Muscle of back (tissue), 11 donors: ENCODE measurements around the gene INSC. TPM values are rescaled to one million over a fixed set of nuclear protein-coding genes. Genes with fewer than 3 reads are reported as not detected.
A peak's percentile ranks its signal among the peaks of the same experiment; 100 is the strongest.

ENCODE experiments used
- DNase-seq, 3 donors: peaks; one replicate each; pipeline versions ENCODE4 v3.0.0 to v3.0.0-alpha.2; 2013
- polyA plus RNA-seq, 10 donors: library from polyadenylated mRNA; unstranded; fragments of 120-200 nt; gene quantifications; one replicate each; pipeline ENCODE4 v1.2.1, GENCODE V29; 2013; ENCODE audit not compliant: insufficient read length in 10 of 10

The INSC gene
- polyA plus RNA-seq, 10 donors: 0.88 to 3.1 (median 1.5) TPM

- DNase-seq: no peak
Observed at GRCh38 chr11:15216678-15217077, 102.0 kb downstream of the INSC start.

GRCh38 chr11:15217416-15217815 lies 102.7 kb downstream of the INSC start:
- no peak for DNase-seq

DNA sequence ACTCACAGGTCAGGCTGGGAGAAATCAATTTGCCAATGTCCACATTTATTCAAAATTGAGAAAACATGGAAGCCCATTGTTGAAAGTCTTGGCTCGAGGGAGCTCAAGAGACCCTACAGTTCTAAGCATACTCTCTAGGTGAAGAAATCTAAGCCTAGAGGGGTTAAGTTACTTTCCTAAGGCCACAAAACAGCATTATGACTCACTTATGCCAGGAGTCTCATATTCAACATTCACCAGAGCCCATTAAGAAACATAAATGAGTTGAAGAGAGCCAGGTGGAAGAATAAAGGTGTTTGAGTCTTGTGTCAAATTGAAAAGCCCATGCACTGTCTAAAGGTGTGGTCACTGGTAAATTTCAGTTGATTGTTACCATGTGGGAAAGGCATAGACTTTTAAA lies 108.1 kb downstream of the INSC start:
- DNase-seq: no peak

DNA sequence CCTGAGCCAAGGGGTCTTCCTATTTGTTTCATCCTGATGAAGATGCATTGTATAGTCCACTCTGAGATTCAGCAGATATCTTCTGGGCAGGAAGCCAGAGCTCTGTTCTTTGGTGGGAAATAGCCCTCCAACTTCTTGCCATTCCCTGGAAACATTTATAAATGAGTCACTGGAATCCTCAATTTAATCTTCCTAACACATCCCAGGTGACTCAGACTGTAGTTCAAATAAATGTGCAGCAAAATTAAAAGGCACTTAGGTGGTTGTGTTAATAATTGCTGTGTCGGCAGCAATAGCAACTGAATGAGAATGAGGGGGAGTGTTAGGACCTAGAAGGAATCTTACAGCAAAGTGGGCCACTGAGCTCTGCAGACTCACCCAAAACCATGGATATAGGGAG lies 108.6 kb downstream of the INSC start:
- DNase-seq: no peak

GRCh38 chr11:15224466-15224865 lies 109.7 kb downstream of the INSC start:
- no peak for DNase-seq

- no peak for DNase-seq
Observed at GRCh38 chr11:15227011-15227410, 112.3 kb downstream of the INSC start.

- DNase-seq: no peak
Observed at GRCh38 chr11:15228331-15228849, 113.7 kb downstream of the INSC start.

DNA sequence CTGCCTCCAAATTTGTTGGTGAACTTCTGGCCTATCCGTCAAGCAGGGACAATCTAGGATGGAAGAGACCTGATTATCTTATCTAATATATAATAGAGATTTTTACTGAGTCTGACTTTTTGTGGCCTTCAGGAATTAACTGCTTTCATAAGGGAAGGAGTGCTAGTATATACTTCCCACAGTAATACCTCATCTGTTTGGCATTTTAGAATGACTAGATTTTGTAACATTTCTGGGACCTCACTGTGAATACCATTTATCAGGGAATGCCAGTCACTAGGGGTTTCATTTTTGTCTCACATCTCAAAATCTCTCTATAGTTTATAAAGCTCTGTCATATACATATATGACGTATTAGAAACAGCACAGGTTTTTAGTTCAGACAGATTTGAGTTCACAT lies 114.3 kb downstream of the INSC start:
- no peak for DNase-seq

- DNase-seq: no peak
Observed at GRCh38 chr11:15232496-15232895, 117.8 kb downstream of the INSC start.

GRCh38 chr11:15233371-15234165 lies 118.8 kb downstream of the INSC start:
- DNase-seq: peak in 2 of 3 donors; percentile 18 to 51

DNA sequence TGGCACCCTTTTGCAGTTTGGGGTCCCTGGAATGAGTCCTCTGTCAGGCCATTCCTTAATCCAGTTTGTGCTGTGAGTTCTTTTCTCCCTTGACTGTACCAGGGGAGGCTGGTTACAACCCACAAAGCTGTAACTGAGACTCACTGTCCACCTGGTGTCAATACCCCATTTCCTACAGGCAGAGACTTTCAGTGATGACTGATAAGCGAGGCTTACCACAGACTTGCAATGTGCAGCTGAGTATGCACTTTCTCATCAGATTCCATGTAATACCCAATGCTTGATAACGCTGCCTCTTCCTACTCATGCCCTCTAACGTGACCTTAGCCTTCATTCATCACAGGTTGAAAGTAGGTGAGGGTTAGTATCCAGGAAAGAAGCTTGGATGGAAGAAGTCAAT lies 120.1 kb downstream of the INSC start:
- DNase-seq: no peak

DNA sequence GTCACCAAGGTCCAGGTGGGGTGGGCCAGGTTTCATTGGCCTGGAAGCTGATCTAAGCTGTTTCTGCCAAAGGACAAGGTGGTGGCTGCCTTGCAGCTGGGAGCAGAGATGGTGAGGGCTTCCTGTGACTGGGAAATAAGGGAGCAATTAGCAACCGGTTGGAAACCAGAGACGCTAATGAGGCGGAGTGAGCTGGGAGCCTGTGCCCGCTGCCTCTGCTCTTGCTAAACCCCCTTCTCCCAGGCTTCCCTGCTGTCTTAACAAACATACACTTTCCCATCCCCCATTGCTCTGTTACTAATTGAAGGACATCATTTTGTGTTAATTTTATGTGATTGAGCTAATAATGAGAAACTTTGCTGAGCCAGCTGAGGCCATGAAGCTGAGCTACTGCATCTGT lies 121.8 kb downstream of the INSC start:
- DNase-seq: no peak

DNA sequence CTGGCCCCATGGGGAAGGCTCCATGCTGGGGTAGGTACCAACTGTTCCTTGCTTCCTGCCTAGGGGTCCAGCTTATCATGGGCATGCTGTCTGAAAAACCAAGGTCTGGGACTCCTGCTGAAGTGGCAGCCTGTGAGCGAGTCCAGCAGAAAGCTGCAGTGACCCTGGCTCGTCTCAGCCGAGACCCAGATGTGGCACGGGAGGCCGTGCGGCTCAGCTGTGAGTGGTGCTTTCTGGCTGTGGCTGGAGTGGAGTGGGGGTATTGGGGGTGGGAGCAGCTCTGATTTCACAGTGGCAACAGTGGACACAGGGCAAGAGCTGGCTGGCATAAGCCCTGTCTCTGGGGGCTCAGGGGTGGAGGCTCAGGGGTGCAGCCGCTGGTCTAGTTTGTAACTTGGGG lies 124.1 kb downstream of the INSC start:
- no peak for DNase-seq

DNA sequence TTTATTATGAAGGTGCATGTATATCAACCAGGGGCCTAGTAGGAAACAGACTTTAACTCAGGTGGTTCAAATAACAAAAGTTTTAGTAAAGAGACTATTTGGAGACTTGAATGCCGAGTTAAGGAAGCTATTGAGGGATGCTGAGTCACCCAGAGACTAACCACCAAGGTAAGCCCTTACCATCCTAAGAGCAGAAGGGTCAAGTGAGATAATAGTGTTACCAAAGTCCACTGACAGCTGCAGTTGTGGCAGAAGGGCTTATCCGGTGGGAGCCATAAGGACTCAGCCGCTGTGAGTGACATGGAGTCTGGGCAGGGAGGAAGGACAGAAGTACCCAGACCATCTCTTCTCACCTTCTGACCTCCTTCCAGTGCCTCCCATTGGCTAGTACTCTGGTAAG lies 134.0 kb downstream of the INSC start:
- no peak for DNase-seq

- peak; percentile 15 to 54 (median 25) for DNase-seq
Observed at GRCh38 chr11:15258433-15259165, 143.9 kb downstream of the INSC start.

GRCh38 chr11:15266999-15267398 lies 152.3 kb downstream of the INSC start:
- no peak for DNase-seq

DNA sequence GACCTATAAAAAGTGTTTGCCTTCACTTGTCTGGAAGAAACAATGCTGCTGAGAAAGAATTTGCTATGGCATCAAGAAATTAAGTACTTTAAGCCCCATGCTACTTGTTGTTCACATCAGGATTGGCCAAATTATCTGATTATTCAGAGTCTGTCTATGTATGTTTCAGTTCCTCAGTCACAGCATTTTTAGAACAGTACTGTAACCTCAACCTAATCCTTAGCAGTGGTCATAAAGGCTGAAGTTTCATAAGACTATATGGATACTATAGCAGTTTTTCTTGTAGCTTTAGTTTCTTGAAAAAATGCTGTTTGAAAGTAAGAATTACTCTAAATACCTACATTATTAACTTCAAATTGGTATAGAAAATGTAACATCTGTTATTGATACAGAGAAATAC lies 153.9 kb downstream of the INSC start:
- DNase-seq: no peak

GRCh38 chr11:15275141-15275540 lies 160.4 kb downstream of the INSC start:
- DNase-seq: no peak

- DNase-seq: peak in 2 of 3 donors; percentile 13 to 30
Observed at GRCh38 chr11:15276621-15277020, 161.9 kb downstream of the INSC start.

GRCh38 chr11:15278128-15278527 lies 163.4 kb downstream of the INSC start:
- no peak for DNase-seq

GRCh38 chr11:15280393-15280792 lies 165.7 kb downstream of the INSC start:
- DNase-seq: no peak

- DNase-seq: no peak
Observed at GRCh38 chr11:15282754-15283153, 168.0 kb downstream of the INSC start.

DNA sequence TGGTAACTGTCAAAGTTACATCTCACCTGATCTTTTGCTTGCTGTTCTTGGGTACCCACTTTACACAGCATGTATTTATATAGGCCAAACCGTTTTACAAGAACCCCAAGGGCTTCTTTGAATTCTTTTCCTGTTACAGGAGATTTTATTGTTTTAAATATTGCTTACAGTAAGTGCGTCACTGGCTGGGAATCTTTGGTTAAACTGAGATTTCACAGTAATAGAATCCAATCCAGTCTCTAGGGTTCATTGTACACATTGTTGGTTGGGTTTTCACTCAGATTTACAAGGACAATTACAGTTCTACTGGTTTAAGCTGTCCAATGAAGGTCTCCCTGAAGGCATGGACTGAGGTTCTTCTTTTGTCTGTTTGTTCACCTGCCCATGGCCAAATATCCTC lies 171.7 kb downstream of the INSC start:
- DNase-seq: no peak
